A673 (cell line): ENCODE data around the gene CYB5RL.
"Not testable (repeated sequence)": the region's sequence is repeated elsewhere in the genome, so short reads cannot be mapped to it uniquely, and the experiment has no call there.

Experiments
- CTCF ChIP-seq: fragments of 300-800, 200-600 bp; sonication (generic); conservative IDR thresholded peaks from 2 replicates; pipeline ENCODE4 v1.5.1; 2017; ENCODE audit warnings: low read depth, mild to moderate bottlenecking, antibody characterized with exemption, low read length, moderate library complexity, mixed read lengths
- EZH2 ChIP-seq: fragments of 200-600 bp; sonication (generic); IDR thresholded peaks from 2 replicates; pipeline ENCODE4 v1.6.1; 2017; ENCODE audit warnings: borderline replicate concordance, low read depth, mild to moderate bottlenecking, mixed read lengths, antibody characterized with exemption, low read length; ENCODE audit not compliant: poor library complexity, severe bottlenecking

- TF ChIP-seq CTCF, EZH2: not testable (repeated sequence)
Measured at GRCh38 chr1:54207896-54208295, 8.1 kb upstream of the CYB5RL start.
